Activated CD8-positive, alpha-beta T cell treated with anti-CD3 and anti-CD28 coated beads for 36 hours (primary cell): ENCODE data around the gene ADNP. TPM values are rescaled to one million over a fixed set of nuclear protein-coding genes. Genes with fewer than 3 reads are reported as not detected.
A peak's percentile ranks its signal among the peaks of the same experiment; 100 is the strongest.

Experiments used
- ATAC-seq: fragments of 200-7000 bp; cut with Tn5 transposase; one replicate; pipeline ENCODE4 v1.10.0; 2021; ENCODE audit warnings: mild to moderate bottlenecking, moderate library complexity
- CTCF ChIA-PET: fragments of 350-600 bp; sonication (Branson Sonifier 250); formaldehyde crosslinking; loops from one replicate; lab custom pipeline; 2021; ENCODE audit warnings: antibody characterized with exemption; lab: Charles Lee
- POLR2A ChIA-PET: fragments of 350-600 bp; sonication (Branson Sonifier 250); formaldehyde crosslinking; loops from one replicate; lab custom pipeline; 2021; ENCODE audit warnings: antibody characterized with exemption; lab: Charles Lee
- DNase-seq: peaks from one replicate; pipeline ENCODE4 v3.0.0-alpha.2; 2020
- H3K27ac Mint-ChIP-seq: one replicate; pipeline ENCODE4 v1.8.0; 2021; ENCODE audit warnings: mild to moderate bottlenecking, mixed read lengths
- H3K27me3 Mint-ChIP-seq: one replicate; pipeline ENCODE4 v1.8.0; 2021; ENCODE audit warnings: mixed read lengths
- H3K36me3 Mint-ChIP-seq: one replicate; pipeline ENCODE4 v1.8.0; 2021; ENCODE audit warnings: low read depth, mixed read lengths
- H3K4me1 Mint-ChIP-seq: one replicate; pipeline ENCODE4 v1.8.0; 2021; ENCODE audit warnings: low read depth, mixed read lengths
- H3K4me3 Mint-ChIP-seq: one replicate; pipeline ENCODE4 v1.8.0; 2021; ENCODE audit warnings: mild to moderate bottlenecking, moderate library complexity, mixed read lengths
- H3K9me3 Mint-ChIP-seq: one replicate; pipeline ENCODE4 v1.8.0; 2021; ENCODE audit warnings: mixed read lengths
- intact Hi-C: fragments of 100-400 bp; cut with micrococcal nuclease; formaldehyde crosslinking; loops from one replicate; pipeline ENCODE4 v1.10.0; 2022
- total RNA-seq, 2 experiments: library from RNA; stranded (reverse); gene quantifications; one replicate each; pipeline ENCODE4 v1.2.3, GENCODE V29; 2021
- TF ChIP-seq, protein P1 (sequence below): fragments of 200-600 bp; IDR thresholded peaks from one replicate; pipeline ENCODE4 v1.8.0; 2022; ENCODE audit warnings: antibody characterized with exemption, mild to moderate bottlenecking

Gene ADNP
- total RNA-seq, 2 experiments from 2014 or later = 58.9 to 60.0 TPM

DNA sequence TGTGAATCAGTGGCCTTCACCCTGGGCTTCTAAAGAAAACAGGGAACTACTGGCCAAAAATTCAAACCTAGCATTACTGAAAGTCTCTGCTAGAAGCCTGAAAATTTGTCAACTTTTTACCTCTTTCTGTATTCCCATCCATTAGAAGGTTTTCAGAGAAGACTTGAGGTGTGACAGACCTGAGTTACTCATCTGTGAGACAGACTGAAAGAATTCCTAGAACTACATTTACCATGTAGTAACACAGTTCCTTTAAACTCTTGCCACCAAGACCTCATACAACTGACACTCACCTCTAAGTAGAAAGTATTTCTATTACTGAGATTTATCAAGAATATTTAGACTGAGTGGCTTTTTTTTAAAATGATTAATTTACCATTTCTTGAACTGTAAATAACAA is 22.6 kb upstream of the ADNP start:
- ChIA-PET CTCF (no interaction called here), POLR2A (no interaction called here)
- Mint-ChIP-seq H3K27me3 (no peaks in the 10 kb centered on the region), H3K27ac (no peak overlapping the region), H3K36me3 (peaks cover 36% of the 10 kb centered on the region), H3K4me1 (peaks cover 41% of the 10 kb centered on the region), H3K4me3 (no peak overlapping the region), H3K9me3 (no peaks in the 10 kb centered on the region)
- TF ChIP-seq, protein P1, sequence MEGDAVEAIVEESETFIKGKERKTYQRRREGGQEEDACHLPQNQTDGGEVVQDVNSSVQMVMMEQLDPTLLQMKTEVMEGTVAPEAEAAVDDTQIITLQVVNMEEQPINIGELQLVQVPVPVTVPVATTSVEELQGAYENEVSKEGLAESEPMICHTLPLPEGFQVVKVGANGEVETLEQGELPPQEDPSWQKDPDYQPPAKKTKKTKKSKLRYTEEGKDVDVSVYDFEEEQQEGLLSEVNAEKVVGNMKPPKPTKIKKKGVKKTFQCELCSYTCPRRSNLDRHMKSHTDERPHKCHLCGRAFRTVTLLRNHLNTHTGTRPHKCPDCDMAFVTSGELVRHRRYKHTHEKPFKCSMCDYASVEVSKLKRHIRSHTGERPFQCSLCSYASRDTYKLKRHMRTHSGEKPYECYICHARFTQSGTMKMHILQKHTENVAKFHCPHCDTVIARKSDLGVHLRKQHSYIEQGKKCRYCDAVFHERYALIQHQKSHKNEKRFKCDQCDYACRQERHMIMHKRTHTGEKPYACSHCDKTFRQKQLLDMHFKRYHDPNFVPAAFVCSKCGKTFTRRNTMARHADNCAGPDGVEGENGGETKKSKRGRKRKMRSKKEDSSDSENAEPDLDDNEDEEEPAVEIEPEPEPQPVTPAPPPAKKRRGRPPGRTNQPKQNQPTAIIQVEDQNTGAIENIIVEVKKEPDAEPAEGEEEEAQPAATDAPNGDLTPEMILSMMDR = no peak
- DNase-seq (no peak), ATAC-seq (no peak)
- intact Hi-C loops = no loop called here

DNA sequence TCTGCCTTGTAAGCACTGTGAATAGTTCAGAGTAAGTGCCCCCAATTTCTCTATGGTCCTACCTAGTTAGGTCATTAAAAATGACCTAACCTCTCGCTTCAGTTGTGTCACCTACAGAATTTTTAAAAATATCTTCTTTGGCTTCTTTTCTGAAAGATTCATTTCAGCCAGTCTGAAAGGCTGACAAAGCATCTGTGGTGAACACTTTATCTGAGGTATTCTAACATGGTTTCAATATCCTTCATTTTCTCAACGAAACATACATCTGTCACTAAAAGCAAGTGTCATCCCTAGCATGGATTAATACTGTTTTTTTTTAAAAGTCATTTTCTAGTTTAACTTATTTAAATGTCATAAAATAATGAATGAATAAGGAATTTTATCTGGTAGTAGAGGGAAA is 22.0 kb upstream of the ADNP start:
- peaks cover 41% of the 10 kb centered on the region for H3K4me1 Mint-ChIP-seq
- CTCF ChIA-PET = no interaction called here
- DNase-seq (no peak), ATAC-seq (no peak)
- intact Hi-C loops = no loop called here
- no peaks in the 10 kb centered on the region for H3K9me3 Mint-ChIP-seq
- peak overlapping the region; percentile 32 for H3K27ac Mint-ChIP-seq
- TF ChIP-seq, protein P1 = no peak
- POLR2A ChIA-PET = no interaction called here
- peaks cover 40% of the 10 kb centered on the region for H3K36me3 Mint-ChIP-seq
- H3K4me3 Mint-ChIP-seq = no peak overlapping the region
- no peaks in the 10 kb centered on the region for H3K27me3 Mint-ChIP-seq

DNA sequence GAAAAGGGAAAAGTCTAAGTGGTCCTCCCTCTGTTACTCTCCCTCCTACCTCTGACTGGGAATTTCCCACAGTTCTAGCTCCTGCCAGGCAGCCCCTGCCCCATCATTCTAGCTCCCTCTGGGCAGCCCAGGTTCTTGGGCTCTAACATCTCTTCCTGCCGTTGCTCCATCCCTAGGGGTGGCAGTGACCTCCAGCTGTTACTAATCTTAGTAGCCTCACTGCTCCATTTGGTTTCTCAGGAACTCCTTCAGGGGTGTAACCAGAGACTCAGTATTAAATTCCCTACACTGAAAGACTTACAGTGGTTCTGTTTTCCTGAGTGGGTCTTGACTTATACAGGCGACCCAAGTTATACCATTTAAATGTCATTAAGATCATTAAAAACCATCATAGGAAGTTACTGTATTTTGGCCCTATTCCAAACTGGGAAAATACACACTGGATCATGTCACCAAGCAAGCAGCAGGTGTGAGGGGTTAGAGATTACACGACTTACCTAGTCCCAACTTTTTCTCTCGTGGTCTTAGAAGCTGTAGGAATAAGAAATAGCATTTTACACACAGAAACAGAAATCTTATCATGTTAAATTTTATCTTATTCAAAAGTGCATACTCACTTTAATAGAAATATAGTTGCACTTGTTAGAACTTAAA is 17.0 kb upstream of the ADNP start:
- no peak overlapping the region for H3K4me3 Mint-ChIP-seq
- peaks cover 6% of the 10 kb centered on the region for H3K4me1 Mint-ChIP-seq
- ChIA-PET POLR2A (interaction anchor here (0.6 to 1.8 kb wide), 4 partner anchors 8 to 153 kb away, joined by 3 to 5 read pairs (median 4); partner anchors contain the start of genes ADNP, BCAS4, DPM1 and MOCS3), CTCF (interaction anchor here (2.1 to 2.6 kb wide), 2 partner anchors 20 to 154 kb away, joined by 7 to 10 read pairs; partner anchors contain the start of gene BCAS4)
- H3K27me3 Mint-ChIP-seq = no peaks in the 10 kb centered on the region
- H3K36me3 Mint-ChIP-seq = peaks cover 43% of the 10 kb centered on the region
- DNase-seq (no peak), ATAC-seq (no peak)
- intact Hi-C loops = no loop called here
- H3K9me3 Mint-ChIP-seq = no peaks in the 10 kb centered on the region
- no peak overlapping the region for H3K27ac Mint-ChIP-seq
- TF ChIP-seq, protein P1 = no peak

DNA sequence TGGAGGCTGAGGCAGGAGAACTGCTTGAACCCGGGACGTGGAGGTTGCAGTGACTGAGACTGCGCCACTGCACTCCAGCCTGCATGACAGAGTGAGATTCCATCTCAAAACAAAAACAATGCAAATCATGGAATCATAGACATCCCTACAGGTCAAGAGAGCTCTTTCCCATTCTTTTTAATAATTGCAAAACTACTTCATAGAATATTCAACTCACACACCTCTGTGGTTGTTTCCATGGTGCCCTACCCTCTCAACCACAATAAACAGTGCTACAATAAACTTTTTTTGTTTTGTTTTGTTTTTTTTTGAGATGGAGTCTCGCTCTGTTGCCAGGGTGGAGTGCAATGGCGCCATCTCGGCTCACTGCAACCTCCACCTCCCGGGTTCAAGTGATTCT is 11.8 kb upstream of the ADNP start:
- TF ChIP-seq, protein P1 = no peak
- Mint-ChIP-seq H3K4me3 (no peak overlapping the region), H3K9me3 (no peaks in the 10 kb centered on the region), H3K27ac (no peak overlapping the region), H3K27me3 (no peaks in the 10 kb centered on the region), H3K36me3 (peaks cover 36% of the 10 kb centered on the region), H3K4me1 (no peaks in the 10 kb centered on the region)
- ATAC-seq (no peak), DNase-seq (no peak)
- ChIA-PET POLR2A (no interaction called here), CTCF (interaction anchor here (0.7 to 2.4 kb wide), 3 partner anchors 10 to 47 kb away, joined by 3 to 10 read pairs (median 5); partner anchors contain the start of gene ADNP)
- intact Hi-C loops = no loop called here

DNA sequence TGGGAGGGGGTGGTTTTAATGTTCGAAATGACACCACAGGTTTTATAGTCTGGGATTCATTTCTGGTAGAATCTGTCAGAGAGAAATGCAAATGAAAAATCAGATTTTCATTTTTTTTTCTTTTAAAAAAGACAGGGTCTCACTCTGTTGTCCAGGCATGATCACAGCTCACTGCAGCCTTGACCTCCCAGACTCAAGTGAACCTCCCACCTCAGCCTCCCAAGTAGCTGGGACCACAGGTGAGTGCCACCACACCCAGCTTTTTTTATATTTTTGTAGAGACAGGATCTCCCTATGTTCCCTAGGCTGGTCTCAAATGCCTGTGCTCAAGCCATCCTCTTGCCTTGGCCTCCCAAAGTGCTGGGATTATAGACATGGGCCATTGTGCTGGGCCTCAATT is 2.4 kb upstream of the ADNP start:
- Mint-ChIP-seq H3K9me3 (no peaks in the 10 kb centered on the region), H3K4me3 (no peak overlapping the region), H3K4me1 (peaks cover 17% of the 10 kb centered on the region), H3K36me3 (peaks cover 46% of the 10 kb centered on the region), H3K27ac (peak overlapping the region; percentile 42), H3K27me3 (no peaks in the 10 kb centered on the region)
- no peak for DNase-seq
- ChIA-PET CTCF (interaction anchor here (1.2 to 17.7 kb wide), 3 partner anchors 8 to 140 kb away, joined by 4 to 253 read pairs (median 10); partner anchors contain the start of genes BCAS4, DPM1 and MOCS3), POLR2A (interaction anchor here (6.2 kb wide), 1 partner anchor 24 kb away, joined by 85 read pairs; the partner anchor contains the start of genes DPM1 and MOCS3)
- TF ChIP-seq, protein P1 = no peak
- intact Hi-C loops = no loop called here
- ATAC-seq = no peak
